K562 (cell line): ENCODE measurements around the gene SCUBE1. TPM values are rescaled to one million over a fixed set of nuclear protein-coding genes. Genes with fewer than 3 reads are reported as not detected.
A peak's percentile ranks its signal among the peaks of the same experiment; 100 is the strongest.

Source experiments
- COPS2 ChIP-seq: fragments of 450-650 bp; conservative IDR thresholded peaks from 2 replicates; pipeline ENCODE4 v1.6.1; 2016; ENCODE audit warnings: mild to moderate bottlenecking, moderate library complexity
- CREB3L1 ChIP-seq: fragments of 450-650 bp; IDR thresholded peaks from 2 replicates; pipeline ENCODE4 v1.6.1; 2014; ENCODE audit warnings: low read depth, mild to moderate bottlenecking, moderate library complexity, borderline replicate concordance
- GTF2A2 ChIP-seq: IDR thresholded peaks from 2 replicates; pipeline ENCODE4 v1.6.1; 2016; ENCODE audit warnings: mild to moderate bottlenecking, missing genetic modification characterization, missing compliant biosample characterization
- MEIS2 ChIP-seq: fragments of 450-650 bp; IDR thresholded peaks from 2 replicates; pipeline ENCODE4 v1.6.1; 2014; ENCODE audit warnings: mild to moderate bottlenecking; ENCODE audit not compliant: partially characterized antibody
- MGA ChIP-seq: fragments of 450-650 bp; IDR thresholded peaks from 2 replicates; pipeline ENCODE4 v1.6.1; 2016; ENCODE audit warnings: mild to moderate bottlenecking, moderate library complexity
- NFYB ChIP-seq: IDR thresholded peaks from 2 replicates; pipeline ENCODE4 v1.6.1; 2011; ENCODE audit warnings: mild to moderate bottlenecking, moderate library complexity; ENCODE audit not compliant: insufficient read length; ENCODE audit errors: extremely low read depth
- PCBP1 ChIP-seq: fragments of 200-400 bp; formaldehyde crosslinking; IDR thresholded peaks from 2 replicates; pipeline ENCODE4 v1.6.1; 2018; ENCODE audit warnings: mild to moderate bottlenecking, low read depth, low read length; ENCODE audit not compliant: poor library complexity, severe bottlenecking
- POLR2G ChIP-seq: fragments of 200-400 bp; formaldehyde crosslinking; IDR thresholded peaks from 2 replicates; pipeline ENCODE4 v1.6.1; 2017; ENCODE audit warnings: low read depth, mild to moderate bottlenecking, antibody characterized with exemption, low read length, moderate library complexity
- STAT5A ChIP-seq: IDR thresholded peaks from 2 replicates; pipeline ENCODE4 v1.6.1; 2012; ENCODE audit warnings: low read length, inconsistent platforms, borderline replicate concordance
- ZBTB17 ChIP-seq: fragments of 450-650 bp; formaldehyde crosslinking; IDR thresholded peaks from 2 replicates; pipeline ENCODE4 v1.4.0; 2020; ENCODE audit warnings: mild to moderate bottlenecking
- ZFX ChIP-seq: sonication (generic); formaldehyde crosslinking; IDR thresholded peaks from 2 replicates; pipeline ENCODE4 v1.8.0; 2022; ENCODE audit warnings: mild to moderate bottlenecking, missing genetic modification reagents, moderate library complexity
- ZNF3 ChIP-seq: fragments of 250-450 bp; sonication (Bioruptor Pico); IDR thresholded peaks from 2 replicates; pipeline ENCODE4 v1.5.0; 2021; ENCODE audit warnings: mild to moderate bottlenecking, moderate library complexity
- polyA plus RNA-seq, 8 experiments: library from polyadenylated mRNA; depleted of rRNA in 4 of 8; stranded (reverse) in 5 of 8; unstranded in 3 of 8; fragments of >200 nt; fragmentation: Nextera tagmentation in 2 of 8; fragmentation: Illumina TruSeq in 1 of 8; extraction: Ambion mirVana in 2 of 8; extraction: Trizol in 1 of 8; gene quantifications; 2 replicates each; pipeline versions ENCODE4 v1.2.1 to v1.2.3, GENCODE V29; 2011 to 2014; ENCODE audit warnings: inconsistent platforms in 1 of 8, missing spikeins in 1 of 8
- total RNA-seq, 7 experiments: library from RNA; depleted of rRNA in 6 of 7; stranded (reverse); fragments of >200 nt in 6 of 7; fragmentation: Illumina TruSeq in 2 of 7; extraction: Trizol in 2 of 7; gene quantifications; 2 replicates each; pipeline versions ENCODE4 v1.2.1 to v1.2.3, GENCODE V29; 2011 to 2021; ENCODE audit warnings: low replicate concordance in 1 of 7

SCUBE1 gene
- total and polyA plus RNA-seq, 9 of the 15 experiments (the other 6 are each of a cell fraction or from before 2014, with no cell fraction given): 0.03 to 0.47 (median 0.29) TPM; not detected in 6

GRCh38 chr22:43151251-43152002 lies 191.7 kb downstream of the SCUBE1 start, which contains the start of gene TSPO (continued):
- TF ChIP-seq MGA (peak; percentile 98), POLR2G (peak; percentile 71), CREB3L1 (peak; percentile 40; the same call in 1 of the 2 replicates), ZFX (CRISPR knock-in tag) (peak; percentile 51), GTF2A2 (tag) (no peak), ZBTB17 (CRISPR knock-in tag) (no peak), NFYB (no peak), MEIS2 (no peak), COPS2 (no peak), STAT5A (no peak), PCBP1 (no peak), ZNF3 (CRISPR knock-in tag) (no peak)
